GM12864 (cell line): ENCODE data around the gene SH2D3C.
A peak's percentile ranks its signal among the peaks of the same experiment; 100 is the strongest.

ENCODE experiments used
- DNase-seq: peaks from one replicate; pipeline ENCODE4 v3.0.0-alpha.2; 2011; ENCODE audit warnings: low read depth
- H3K4me3 ChIP-seq: 2 replicates; pipeline ENCODE4 v1.5.1; 2011; ENCODE audit warnings: mild to moderate bottlenecking, low read depth, low read length, control low read depth
- TF ChIP-seq, protein P1 (sequence below): IDR thresholded peaks from 2 replicates; pipeline ENCODE4 v1.5.1; 2011; ENCODE audit warnings: low read depth, mild to moderate bottlenecking, moderate library complexity, low read length, control low read depth, inconsistent platforms; ENCODE audit errors: missing control alignments

SH2D3C gene

DNA sequence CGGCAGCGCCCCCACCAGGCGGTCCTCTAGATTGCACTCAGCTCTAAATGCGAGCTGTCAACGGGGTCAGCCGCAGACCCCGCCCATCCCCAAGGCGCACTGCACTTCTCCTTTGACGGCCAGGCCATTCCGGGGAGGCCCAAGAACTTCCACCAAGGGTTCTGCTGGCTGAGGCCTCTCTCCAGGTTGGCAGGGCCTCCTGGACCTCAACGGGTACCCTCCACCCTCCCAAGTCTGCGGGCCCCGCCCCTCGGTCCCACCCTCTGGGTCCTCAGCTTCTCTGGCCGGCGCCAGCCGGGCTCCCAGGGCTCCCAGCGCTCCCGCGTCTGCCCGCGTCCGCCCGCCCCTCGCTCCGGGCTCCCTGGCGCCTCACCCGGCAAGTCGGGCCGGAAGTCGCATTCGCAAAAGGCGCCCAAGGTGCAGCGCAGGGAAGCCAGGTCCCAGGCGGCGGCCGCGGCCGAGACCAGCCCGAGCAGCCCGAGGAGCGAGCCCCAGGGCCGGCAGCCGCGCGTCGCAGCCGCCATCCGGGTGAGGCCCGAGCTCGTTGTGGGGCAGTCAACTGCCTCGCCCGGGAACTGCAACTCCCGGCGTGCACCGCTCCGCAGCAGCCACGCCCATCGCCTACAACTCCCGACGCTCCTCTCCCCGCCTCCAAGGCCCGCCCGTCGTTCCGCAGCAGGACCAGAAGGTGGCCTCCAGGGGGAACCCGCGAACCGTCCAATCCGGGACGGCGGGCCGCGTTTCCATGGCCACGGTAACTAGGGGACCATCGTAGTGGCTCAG lies 43.5 kb downstream of the SH2D3C start, which contains the start of gene TOR2A:
TOR2A (minus strand) TSS at position 548 of the 783 bp plus-strand sequence; CDS start at position 524, 24 bp downstream.
- TF ChIP-seq, protein P1, sequence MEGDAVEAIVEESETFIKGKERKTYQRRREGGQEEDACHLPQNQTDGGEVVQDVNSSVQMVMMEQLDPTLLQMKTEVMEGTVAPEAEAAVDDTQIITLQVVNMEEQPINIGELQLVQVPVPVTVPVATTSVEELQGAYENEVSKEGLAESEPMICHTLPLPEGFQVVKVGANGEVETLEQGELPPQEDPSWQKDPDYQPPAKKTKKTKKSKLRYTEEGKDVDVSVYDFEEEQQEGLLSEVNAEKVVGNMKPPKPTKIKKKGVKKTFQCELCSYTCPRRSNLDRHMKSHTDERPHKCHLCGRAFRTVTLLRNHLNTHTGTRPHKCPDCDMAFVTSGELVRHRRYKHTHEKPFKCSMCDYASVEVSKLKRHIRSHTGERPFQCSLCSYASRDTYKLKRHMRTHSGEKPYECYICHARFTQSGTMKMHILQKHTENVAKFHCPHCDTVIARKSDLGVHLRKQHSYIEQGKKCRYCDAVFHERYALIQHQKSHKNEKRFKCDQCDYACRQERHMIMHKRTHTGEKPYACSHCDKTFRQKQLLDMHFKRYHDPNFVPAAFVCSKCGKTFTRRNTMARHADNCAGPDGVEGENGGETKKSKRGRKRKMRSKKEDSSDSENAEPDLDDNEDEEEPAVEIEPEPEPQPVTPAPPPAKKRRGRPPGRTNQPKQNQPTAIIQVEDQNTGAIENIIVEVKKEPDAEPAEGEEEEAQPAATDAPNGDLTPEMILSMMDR, result peak; percentile 96
- DNase-seq, result peak; percentile 86
- peak within 1 kb of the TSS; percentile 77 for H3K4me3 ChIP-seq

DNA sequence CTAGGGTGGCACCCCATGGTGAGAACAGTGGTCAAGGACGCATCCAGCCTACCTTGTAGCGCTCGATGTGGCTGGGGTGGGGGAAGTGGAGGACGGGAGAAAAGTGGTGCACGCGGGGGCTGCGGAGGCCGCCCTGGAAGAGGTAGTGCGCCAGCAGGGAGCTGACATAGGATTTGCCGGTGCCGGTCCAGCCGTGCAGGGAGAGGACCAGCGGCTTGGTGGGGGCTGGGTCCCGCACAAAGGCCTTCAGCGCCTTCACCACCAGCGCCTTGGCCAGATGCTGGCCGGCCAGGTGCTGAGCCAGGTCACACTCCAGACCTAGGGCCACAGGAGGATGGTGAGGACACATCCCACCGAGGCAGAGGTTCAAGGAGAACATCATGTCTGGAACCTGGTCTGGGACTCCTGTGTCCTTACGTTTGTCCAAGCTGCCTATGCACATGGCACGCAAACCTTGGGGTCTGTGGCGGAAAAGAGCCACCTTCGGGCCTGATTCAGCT lies 44.2 kb downstream of the SH2D3C start:
- TF ChIP-seq, protein P1, result no peak
- DNase-seq, result no peak
- H3K4me3 ChIP-seq, result peak overlapping the region; percentile 77

DNA sequence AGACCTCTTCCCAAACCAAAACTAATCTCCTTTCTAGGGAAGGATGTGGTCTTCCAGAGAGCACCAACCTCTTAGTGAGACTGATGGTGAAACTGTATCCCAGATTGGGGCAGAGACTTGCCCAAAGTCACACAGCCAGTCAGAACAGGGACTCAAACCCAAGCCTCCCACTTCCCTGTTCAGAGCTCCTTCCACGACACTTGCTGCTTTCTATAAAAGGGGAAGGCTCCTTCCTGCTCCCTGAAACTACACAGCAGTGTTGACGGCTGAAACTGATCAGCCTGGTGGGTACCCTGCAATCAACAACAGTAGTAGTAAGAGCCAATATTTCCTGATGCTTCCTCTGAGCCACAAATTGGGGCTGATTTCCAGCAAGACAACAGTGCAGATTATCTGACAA lies 44.9 kb downstream of the SH2D3C start:
- DNase-seq, result no peak
- TF ChIP-seq, protein P1, result no peak

DNA sequence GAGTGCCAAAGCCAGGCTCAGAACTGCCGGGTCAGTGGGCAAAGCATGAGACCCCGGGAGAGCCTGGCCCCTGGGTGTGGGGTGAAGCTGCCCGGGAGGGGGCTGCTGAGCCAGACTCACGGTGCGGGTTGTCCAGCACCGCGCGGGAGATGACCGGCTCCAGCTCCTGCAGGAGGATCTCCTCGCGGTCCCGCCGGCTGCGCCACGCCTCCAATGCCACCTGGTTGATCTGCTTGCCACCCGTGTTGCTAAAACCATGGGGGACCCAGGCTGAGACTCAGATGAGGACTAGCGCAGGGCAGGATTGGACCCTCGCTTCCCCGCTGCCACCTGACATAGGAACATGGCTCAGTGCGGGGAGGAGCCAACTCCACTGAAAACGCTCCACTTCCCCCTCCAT lies 46.0 kb downstream of the SH2D3C start:
- TF ChIP-seq, protein P1, result no peak
- DNase-seq, result no peak
- no peak overlapping the region for H3K4me3 ChIP-seq

More for the DNA sequence above, 44.9 kb downstream of the SH2D3C start:
- H3K4me3 ChIP-seq, result no peak overlapping the region

DNA sequence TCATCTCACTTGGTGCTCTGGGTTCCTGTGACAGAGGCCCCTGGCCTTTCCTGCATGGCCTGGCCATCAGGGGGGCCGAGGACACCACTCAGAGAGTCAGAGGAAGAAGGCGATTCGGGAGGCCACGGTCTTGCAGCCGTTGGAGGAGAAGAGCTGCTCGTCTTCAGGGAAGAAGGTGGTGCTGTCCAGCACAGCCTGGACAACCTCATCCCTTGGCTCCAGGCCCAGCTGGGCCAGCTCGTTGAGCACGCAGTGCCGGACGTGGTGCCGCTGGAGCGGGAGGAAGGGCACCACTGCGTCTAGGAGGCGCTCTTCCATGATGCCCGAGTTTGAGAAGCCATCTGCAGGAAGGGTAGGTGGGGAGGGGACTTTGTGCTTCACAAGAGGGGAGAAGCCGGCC lies 46.5 kb downstream of the SH2D3C start:
- no peak for DNase-seq
- TF ChIP-seq, protein P1, result no peak
- no peak overlapping the region for H3K4me3 ChIP-seq

DNA sequence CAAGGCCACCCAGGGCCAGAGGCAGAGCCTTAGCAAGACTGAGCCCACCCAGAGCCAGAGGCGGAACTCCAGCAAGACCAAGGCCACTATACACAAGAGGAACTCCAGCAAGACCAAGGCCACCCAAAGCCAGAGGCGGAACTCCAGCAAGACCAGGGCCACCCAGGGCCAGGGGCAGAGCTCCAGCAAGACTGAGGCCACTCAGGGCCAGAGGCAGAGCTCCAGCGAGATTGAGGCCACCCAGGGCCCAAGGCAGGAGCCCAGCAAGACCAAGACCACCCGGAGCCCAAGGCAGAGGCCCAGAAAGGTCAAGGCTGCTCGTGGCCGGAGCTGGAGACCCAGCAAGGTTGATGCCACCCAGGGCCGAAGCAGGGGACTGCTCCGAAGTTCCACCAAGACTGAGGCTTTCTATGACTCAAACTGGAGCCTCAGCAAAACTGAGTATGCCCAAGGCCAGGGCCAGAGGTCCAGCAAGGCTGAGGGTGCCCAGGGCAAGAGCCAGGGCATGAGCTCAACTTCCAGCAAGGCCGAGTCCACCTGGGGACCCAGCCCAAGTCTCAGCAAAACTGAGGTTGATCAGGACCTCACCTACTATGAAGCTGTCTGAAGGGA lies 47.6 kb downstream of the SH2D3C start:
- no peak overlapping the region for H3K4me3 ChIP-seq
- DNase-seq, result no peak
- TF ChIP-seq, protein P1, result no peak
